ENCODE results near the gene PTCH1. TPM values are rescaled to one million over a fixed set of nuclear protein-coding genes. Genes with fewer than 3 reads are reported as not detected.

The PTCH1 gene
- total RNA-seq (2022) (7.6 and 9.5 TPM in 2 replicates), Bru-seq, nascent RNA (percentile 44 among the genes with signal in this experiment), BruChase-seq, experiment 1, labeled RNA remaining after a 6-hour chase (percentile 38 among the genes with signal in this experiment), BruChase-seq, experiment 2, labeled RNA remaining after a 2-hour chase (percentile 44 among the genes with signal in this experiment)
- long read RNA-seq, partial matches to known transcripts = 1 of 1 reads
- long read RNA-seq, other reads (novel, unspliced or antisense) = 0 of 1 reads

GRCh38 chr9:95516734-95517558 is at the start of gene PTCH1:
PTCH1 (minus strand) TSS chr9:95516971.
- intact Hi-C loops (cut with micrococcal nuclease; ENCODE audit: unreplicated experiment) = no loop called here
- peak; percentile 34 for DNase-seq
- TF ChIP-seq CTCF (IDR thresholded peaks at IDR 0.05; ENCODE audit: unreplicated experiment) = no peak
- Mint-ChIP-seq H3K36me3 (ENCODE audit: insufficient read depth, unreplicated experiment) (peaks cover 14% of the 10 kb centered on the region), H3K4me3 (ENCODE audit: low read depth, unreplicated experiment) (peak within 1 kb of the TSS; percentile 76), H3K27ac (ENCODE audit: unreplicated experiment) (peak within 1 kb of the TSS; percentile 14), H3K9me3 (ENCODE audit: low read depth, unreplicated experiment) (no peaks in the 10 kb centered on the region), H3K4me1 (ENCODE audit: low read depth, unreplicated experiment) (peaks cover 9% of the 10 kb centered on the region), H3K27me3 (ENCODE audit: unreplicated experiment) (peaks cover 61% of the 10 kb centered on the region)
- BruUV-seq (replicated peaks) = no TSS peak
- CTCF ChIA-PET = no interaction called here

GRCh38 chr9:95565982-95566381 is 49.2 kb upstream of the PTCH1 start:
- H3K27me3 Mint-ChIP-seq (ENCODE audit: unreplicated experiment) = peaks cover 46% of the 10 kb centered on the region
- H3K4me1 Mint-ChIP-seq (ENCODE audit: low read depth, unreplicated experiment) = no peaks in the 10 kb centered on the region
- no peak overlapping the region for H3K4me3 Mint-ChIP-seq (ENCODE audit: low read depth, unreplicated experiment)
- intact Hi-C loops (cut with micrococcal nuclease; ENCODE audit: unreplicated experiment) = no loop called here
- BruUV-seq (replicated peaks) = no TSS peak
- H3K36me3 Mint-ChIP-seq (ENCODE audit: insufficient read depth, unreplicated experiment) = no peaks in the 10 kb centered on the region
- no peak for TF ChIP-seq CTCF (IDR thresholded peaks at IDR 0.05; ENCODE audit: unreplicated experiment)
- no peaks in the 10 kb centered on the region for H3K9me3 Mint-ChIP-seq (ENCODE audit: low read depth, unreplicated experiment)
- no peak for DNase-seq
- no peak overlapping the region for H3K27ac Mint-ChIP-seq (ENCODE audit: unreplicated experiment)
- CTCF ChIA-PET = no interaction called here

- Mint-ChIP-seq H3K36me3 (ENCODE audit: insufficient read depth, unreplicated experiment) (no peaks in the 10 kb centered on the region), H3K9me3 (ENCODE audit: low read depth, unreplicated experiment) (peaks cover 3% of the 10 kb centered on the region), H3K4me1 (ENCODE audit: low read depth, unreplicated experiment) (no peaks in the 10 kb centered on the region), H3K27me3 (ENCODE audit: unreplicated experiment) (peaks cover 80% of the 10 kb centered on the region), H3K27ac (ENCODE audit: unreplicated experiment) (no peak overlapping the region), H3K4me3 (ENCODE audit: low read depth, unreplicated experiment) (no peak overlapping the region)
- no TSS peak for BruUV-seq (replicated peaks)
- CTCF ChIA-PET = no interaction called here
- TF ChIP-seq CTCF (IDR thresholded peaks at IDR 0.05; ENCODE audit: unreplicated experiment) = no peak
- DNase-seq = no peak
- intact Hi-C loops (cut with micrococcal nuclease; ENCODE audit: unreplicated experiment) = no loop called here
Measured at GRCh38 chr9:95561913-95562312, 45.1 kb upstream of the PTCH1 start.

- Mint-ChIP-seq H3K4me1 (ENCODE audit: low read depth, unreplicated experiment) (no peaks in the 10 kb centered on the region), H3K27ac (ENCODE audit: unreplicated experiment) (peak overlapping the region; percentile 27), H3K4me3 (ENCODE audit: low read depth, unreplicated experiment) (no peak overlapping the region), H3K27me3 (ENCODE audit: unreplicated experiment) (peaks cover 73% of the 10 kb centered on the region), H3K36me3 (ENCODE audit: insufficient read depth, unreplicated experiment) (no peaks in the 10 kb centered on the region), H3K9me3 (ENCODE audit: low read depth, unreplicated experiment) (peaks cover 3% of the 10 kb centered on the region)
- CTCF ChIA-PET = no interaction called here
- DNase-seq = no peak
- intact Hi-C loops (cut with micrococcal nuclease; ENCODE audit: unreplicated experiment) = no loop called here
- BruUV-seq (replicated peaks) = no TSS peak
- TF ChIP-seq CTCF (IDR thresholded peaks at IDR 0.05; ENCODE audit: unreplicated experiment) = no peak
Measured at GRCh38 chr9:95557142-95557541, 40.4 kb upstream of the PTCH1 start.
